Progenitor cell of endocrine pancreas (in vitro differentiated cells): Measurements from ENCODE around the gene COX7A2. TPM values are rescaled to one million over a fixed set of nuclear protein-coding genes. Genes with fewer than 3 reads are reported as not detected.
A peak's percentile ranks its signal among the peaks of the same experiment; 100 is the strongest.

Experiments used
- DNase-seq: peaks from one replicate; pipeline ENCODE4 v3.0.0; 2021; ENCODE audit warnings: low spot score; ENCODE audit not compliant: unreplicated experiment
- H3K27ac Mint-ChIP-seq: 2 replicates; pipeline ENCODE4 v1.8.0; 2021; ENCODE audit warnings: mild to moderate bottlenecking, moderate library complexity, mixed read lengths
- H3K27me3 Mint-ChIP-seq: 2 replicates; pipeline ENCODE4 v1.8.0; 2021; ENCODE audit warnings: mixed read lengths
- H3K36me3 Mint-ChIP-seq: 2 replicates; pipeline ENCODE4 v1.8.0; 2022; ENCODE audit warnings: mixed read lengths; ENCODE audit not compliant: insufficient read depth
- H3K4me1 Mint-ChIP-seq: 2 replicates; pipeline ENCODE4 v1.8.0; 2021; ENCODE audit warnings: low read depth, mixed read lengths
- H3K4me3 Mint-ChIP-seq: 2 replicates; pipeline ENCODE4 v1.8.0; 2021; ENCODE audit warnings: low read depth, mild to moderate bottlenecking, moderate library complexity, mixed read lengths
- H3K9me3 Mint-ChIP-seq: 2 replicates; pipeline ENCODE4 v1.8.0; 2021; ENCODE audit warnings: low read depth, mixed read lengths
- total RNA-seq: library from RNA; stranded (reverse); gene quantifications from 2 replicates; pipeline ENCODE4 v1.2.1, GENCODE V29; 2021
- TF ChIP-seq, protein P1 (sequence below): fragments of 200-600 bp; sonication (generic); IDR thresholded peaks from one replicate; pipeline ENCODE4 v1.5.0; 2021; ENCODE audit warnings: antibody characterized with exemption, mild to moderate bottlenecking; ENCODE audit not compliant: unreplicated experiment

Gene COX7A2
- total RNA-seq, 1 donor from 2014 or later = 311 TPM

DNA sequence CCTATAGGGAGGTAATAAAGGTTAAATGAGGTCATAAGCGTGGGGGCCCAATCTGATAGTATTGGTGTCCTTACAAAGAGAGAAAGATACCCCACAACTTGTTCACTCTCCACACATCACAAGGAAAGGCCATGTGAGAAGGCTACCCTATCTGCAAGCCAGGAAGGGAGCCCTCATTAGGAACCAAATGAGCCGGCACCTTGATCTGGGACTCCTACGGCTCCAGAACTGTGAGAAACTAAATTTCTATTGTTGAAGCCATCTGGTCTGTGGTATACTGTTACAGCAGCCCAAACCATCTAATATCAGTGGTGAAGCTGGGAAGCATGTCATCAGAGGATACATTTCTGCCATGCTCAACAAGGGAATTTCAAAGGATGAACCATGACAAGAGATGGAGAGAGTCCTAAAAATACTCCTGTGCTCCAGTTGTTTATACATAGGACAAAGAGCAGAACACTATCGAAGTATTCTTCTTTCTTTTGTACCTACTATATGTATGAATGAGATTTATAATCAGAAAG is 10.4 kb downstream of the COX7A2 start:
- Mint-ChIP-seq H3K27me3 (no peaks in the 10 kb centered on the region), H3K36me3 (peaks cover 3% of the 10 kb centered on the region), H3K4me1 (peaks cover 13% of the 10 kb centered on the region), H3K9me3 (no peaks in the 10 kb centered on the region), H3K27ac (no peak overlapping the region), H3K4me3 (no peak overlapping the region)
- no peak for DNase-seq
- TF ChIP-seq, protein P1, sequence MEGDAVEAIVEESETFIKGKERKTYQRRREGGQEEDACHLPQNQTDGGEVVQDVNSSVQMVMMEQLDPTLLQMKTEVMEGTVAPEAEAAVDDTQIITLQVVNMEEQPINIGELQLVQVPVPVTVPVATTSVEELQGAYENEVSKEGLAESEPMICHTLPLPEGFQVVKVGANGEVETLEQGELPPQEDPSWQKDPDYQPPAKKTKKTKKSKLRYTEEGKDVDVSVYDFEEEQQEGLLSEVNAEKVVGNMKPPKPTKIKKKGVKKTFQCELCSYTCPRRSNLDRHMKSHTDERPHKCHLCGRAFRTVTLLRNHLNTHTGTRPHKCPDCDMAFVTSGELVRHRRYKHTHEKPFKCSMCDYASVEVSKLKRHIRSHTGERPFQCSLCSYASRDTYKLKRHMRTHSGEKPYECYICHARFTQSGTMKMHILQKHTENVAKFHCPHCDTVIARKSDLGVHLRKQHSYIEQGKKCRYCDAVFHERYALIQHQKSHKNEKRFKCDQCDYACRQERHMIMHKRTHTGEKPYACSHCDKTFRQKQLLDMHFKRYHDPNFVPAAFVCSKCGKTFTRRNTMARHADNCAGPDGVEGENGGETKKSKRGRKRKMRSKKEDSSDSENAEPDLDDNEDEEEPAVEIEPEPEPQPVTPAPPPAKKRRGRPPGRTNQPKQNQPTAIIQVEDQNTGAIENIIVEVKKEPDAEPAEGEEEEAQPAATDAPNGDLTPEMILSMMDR = no peak

DNA sequence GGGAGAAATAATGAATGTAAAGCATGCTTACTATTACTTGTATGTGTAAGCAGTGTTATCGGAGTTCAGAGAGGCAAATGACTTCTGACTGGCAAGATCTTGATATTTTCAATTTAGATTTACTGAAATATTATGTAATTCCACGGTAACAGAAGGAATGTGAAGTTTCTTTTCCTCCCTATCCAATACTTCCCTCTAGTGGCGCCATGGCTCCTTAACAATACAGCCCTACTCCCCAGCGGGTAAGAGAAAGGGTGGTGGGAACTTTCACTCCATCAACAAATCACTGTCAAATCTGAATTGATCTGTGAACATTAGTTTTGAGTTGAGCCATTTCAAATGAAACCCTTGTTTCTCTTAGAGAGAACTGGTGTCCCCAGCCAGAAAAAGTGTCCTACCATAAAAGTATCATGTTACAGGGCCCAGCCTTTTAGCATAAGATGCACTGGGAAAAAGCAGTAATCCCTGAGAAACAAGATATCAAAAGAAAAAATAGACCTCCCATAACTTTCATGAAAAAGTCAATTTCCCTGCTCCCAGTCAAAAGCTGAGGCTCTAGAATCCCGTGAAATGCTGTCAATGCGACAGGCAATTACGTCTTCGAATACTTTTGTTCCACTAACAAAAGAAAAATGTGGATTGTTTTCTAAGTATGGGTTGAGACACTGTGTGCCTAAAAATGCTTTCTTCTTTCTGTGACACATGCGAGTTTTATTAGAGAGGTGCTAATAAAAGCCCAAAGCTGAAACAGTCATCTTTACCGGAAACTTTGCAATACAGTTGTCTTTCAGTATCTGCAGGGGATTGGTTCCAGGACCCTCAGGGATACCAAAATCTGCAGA is 12.9 kb downstream of the COX7A2 start:
- TF ChIP-seq, protein P1 = peak; percentile 73
- Mint-ChIP-seq H3K27ac (peak overlapping the region; percentile 36), H3K4me3 (no peak overlapping the region), H3K27me3 (no peaks in the 10 kb centered on the region), H3K4me1 (peaks cover 13% of the 10 kb centered on the region), H3K36me3 (no peaks in the 10 kb centered on the region), H3K9me3 (peaks cover 4% of the 10 kb centered on the region)
- DNase-seq = no peak

DNA sequence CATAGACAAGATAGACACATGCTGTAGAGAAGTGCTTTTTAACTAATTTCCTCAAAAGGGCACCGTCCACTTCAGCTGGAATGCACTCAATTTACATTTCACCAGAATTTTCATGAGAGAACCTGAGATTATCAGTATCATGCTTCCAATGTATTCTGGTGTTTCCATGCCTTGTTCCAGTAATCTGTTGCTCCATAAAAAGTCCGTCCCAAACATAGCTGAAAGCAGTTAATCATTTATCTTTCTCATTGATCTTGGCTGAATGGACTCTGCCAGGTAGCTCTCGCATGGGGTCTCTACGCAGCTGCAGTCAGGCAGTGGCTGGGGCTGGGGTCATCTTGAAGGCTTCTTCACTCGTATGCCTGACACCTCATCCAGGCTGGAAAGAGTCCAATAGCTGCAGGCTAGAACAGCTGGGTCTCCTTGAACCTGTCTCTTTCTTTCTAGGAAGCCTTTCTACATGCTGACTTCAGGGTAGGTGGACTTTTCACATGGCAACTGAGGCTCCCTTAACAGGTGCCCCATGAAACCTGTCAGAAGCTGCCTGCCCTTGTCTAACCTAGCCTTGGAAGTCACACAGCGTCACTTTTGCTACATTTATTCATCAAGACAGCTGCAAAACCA is 19.2 kb downstream of the COX7A2 start:
- no peak for DNase-seq
- Mint-ChIP-seq H3K27me3 (no peaks in the 10 kb centered on the region), H3K27ac (no peak overlapping the region), H3K36me3 (no peaks in the 10 kb centered on the region), H3K9me3 (peaks cover 4% of the 10 kb centered on the region), H3K4me1 (peaks cover 25% of the 10 kb centered on the region), H3K4me3 (no peak overlapping the region)
- TF ChIP-seq, protein P1 = no peak

DNA sequence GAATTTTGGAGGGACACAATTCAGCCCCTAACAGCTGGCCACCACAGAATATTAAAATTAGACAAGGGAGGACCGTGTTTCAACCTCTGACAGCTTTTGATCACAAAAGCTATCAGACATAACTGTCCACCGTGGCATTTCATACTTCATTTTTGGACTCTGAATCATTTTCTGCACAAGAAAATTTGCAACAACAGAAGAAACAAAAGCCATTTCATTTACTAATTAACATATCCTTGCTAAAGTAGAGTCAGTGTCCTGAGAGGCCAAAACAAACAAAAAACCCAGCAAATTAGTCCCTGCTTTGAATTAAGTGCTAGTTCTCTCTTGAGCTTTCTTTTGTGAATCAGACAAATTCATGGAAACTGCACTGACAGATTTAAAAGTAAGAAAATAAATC is 20.2 kb downstream of the COX7A2 start:
- no peaks in the 10 kb centered on the region for H3K36me3 Mint-ChIP-seq
- H3K27ac Mint-ChIP-seq = no peak overlapping the region
- peaks cover 4% of the 10 kb centered on the region for H3K9me3 Mint-ChIP-seq
- DNase-seq = no peak
- peaks cover 24% of the 10 kb centered on the region for H3K4me1 Mint-ChIP-seq
- H3K4me3 Mint-ChIP-seq = no peak overlapping the region
- no peaks in the 10 kb centered on the region for H3K27me3 Mint-ChIP-seq
- TF ChIP-seq, protein P1 = no peak

DNA sequence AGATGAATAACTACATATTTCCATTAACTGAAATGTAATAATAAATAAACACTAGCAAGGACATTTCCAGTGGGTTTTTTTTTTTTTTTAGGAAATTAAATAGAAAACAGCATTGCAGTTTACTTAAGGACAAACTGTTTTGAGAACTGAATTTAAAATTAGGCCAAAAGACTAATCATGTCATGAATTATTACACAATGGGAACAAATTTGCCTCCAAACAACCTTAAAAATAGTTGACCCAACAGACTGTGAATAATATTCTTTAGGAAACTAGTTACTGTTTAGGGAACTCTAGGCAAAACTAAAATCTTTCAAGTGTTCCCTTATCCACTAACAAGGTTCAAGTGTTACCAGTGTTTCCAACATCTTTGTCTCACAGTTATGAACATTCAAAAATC is 21.3 kb downstream of the COX7A2 start:
- H3K9me3 Mint-ChIP-seq = peaks cover under 1% of the 10 kb centered on the region
- H3K36me3 Mint-ChIP-seq = no peaks in the 10 kb centered on the region
- H3K4me1 Mint-ChIP-seq = peaks cover 24% of the 10 kb centered on the region
- TF ChIP-seq, protein P1 = no peak
- DNase-seq = no peak
- H3K27ac Mint-ChIP-seq = no peak overlapping the region
- H3K27me3 Mint-ChIP-seq = peaks cover 5% of the 10 kb centered on the region
- H3K4me3 Mint-ChIP-seq = no peak overlapping the region
